ENCODE data around the gene EPC1.
"Not testable (repeated sequence)": the region's sequence is repeated elsewhere in the genome, so short reads cannot be mapped to it uniquely, and the experiment has no call there.

Gene EPC1

GRCh38 chr10:32233375-32233774 lies 113.6 kb downstream of the EPC1 start:
- not testable (repeated sequence) for DNase-seq (ENCODE audit: low read depth)

GRCh38 chr10:32232378-32232777 lies 114.6 kb downstream of the EPC1 start:
- DNase-seq (ENCODE audit: low read depth) = no peak

- not testable (repeated sequence) for DNase-seq (ENCODE audit: low read depth)
Measured at GRCh38 chr10:32229788-32230187, 117.2 kb downstream of the EPC1 start.

- no peak for DNase-seq (ENCODE audit: low read depth)
Measured at GRCh38 chr10:32229170-32229569, 117.8 kb downstream of the EPC1 start.

- no peak for DNase-seq (ENCODE audit: low read depth)
Measured at GRCh38 chr10:32227802-32228201, 119.2 kb downstream of the EPC1 start.

GRCh38 chr10:32226624-32227023 lies 120.3 kb downstream of the EPC1 start:
- DNase-seq (ENCODE audit: low read depth) = no peak

GRCh38 chr10:32225976-32226375 lies 121.0 kb downstream of the EPC1 start:
- no peak for DNase-seq (ENCODE audit: low read depth)

- not testable (repeated sequence) for DNase-seq (ENCODE audit: low read depth)
Measured at GRCh38 chr10:32222376-32222775, 124.6 kb downstream of the EPC1 start.

GRCh38 chr10:32219156-32219555 lies 127.8 kb downstream of the EPC1 start:
- DNase-seq (ENCODE audit: low read depth) = not testable (repeated sequence)

GRCh38 chr10:32218206-32219044 lies 128.5 kb downstream of the EPC1 start:
- DNase-seq (ENCODE audit: low read depth) = not testable (repeated sequence)

Data from GM04503 (cell line).